GM12878 (cell line): ENCODE results near the gene KLRF2. TPM values are rescaled to one million over a fixed set of nuclear protein-coding genes. Genes with fewer than 3 reads are reported as not detected.

Experiments used
- ATAC-seq: fragments of 200-7000 bp; cut with Tn5 transposase; 3 replicates; pipeline ENCODE4 v1.9.1; 2020; ENCODE audit warnings: mild to moderate bottlenecking, moderate library complexity
- BruUV-seq: library from RNA; stranded (reverse); fragments of 400-500 nt; replicated peaks from 2 replicates; lab custom pipeline; 2021; lab: Mats Ljungman, UMichigan
- CTCF ChIA-PET: fragments of 300-600 bp; sonication (Branson Sonifier 250); formaldehyde crosslinking; extraction: SDS; loops from one replicate; lab custom pipeline; 2021; ENCODE audit warnings: inconsistent platforms; lab: Yijun Ruan, JAX
- POLR2A ChIA-PET: fragments of 350-600 bp; formaldehyde crosslinking; extraction: SDS; loops from one replicate; lab custom pipeline; 2021; ENCODE audit warnings: inconsistent platforms; lab: Charles Lee
- RAD21 ChIA-PET: fragments of 300-600 bp; sonication (Branson Sonifier 250); formaldehyde crosslinking; loops from one replicate; lab custom pipeline; 2023; ENCODE audit warnings: antibody characterized with exemption; ENCODE audit not compliant: unreplicated experiment; lab: Charles Lee
- SMC1A ChIA-PET: fragments of 300-600 bp; sonication (Branson Sonifier 250); formaldehyde crosslinking; loops from one replicate; lab custom pipeline; 2023; ENCODE audit not compliant: unreplicated experiment, uncharacterized antibody; lab: Charles Lee
- DNase-seq: peaks from one replicate; pipeline ENCODE4 v3.0.0-alpha.2; 2011; ENCODE audit warnings: low read depth, low spot score
- FAIRE-seq: peaks from 3 replicates; lab custom pipeline; 2011; peaks lifted over from hg19 to GRCh38; lab: Jason Lieb, UNC
- H2AFZ ChIP-seq: 2 replicates; pipeline ENCODE4 v1.6.0; 2011; ENCODE audit warnings: low read depth, low read length, control low read depth; ENCODE audit not compliant: control insufficient read depth
- H3K27ac ChIP-seq: 2 replicates; pipeline ENCODE4 v1.5.1; 2011; ENCODE audit warnings: control low read depth; ENCODE audit not compliant: control insufficient read depth, insufficient read depth
- H3K27me3 ChIP-seq, 2 experiments: replicated peaks in 1 of 2; 2 replicates each; pipeline versions ENCODE4 v1.6.0 to v1.6.1; 2011; ENCODE audit warnings: low read length in 1 of 2; ENCODE audit not compliant: control insufficient read depth in 2 of 2, insufficient read depth in 2 of 2
- H3K36me3 ChIP-seq, 2 experiments: 2 replicates each; pipeline ENCODE4 v1.5.1; 2011; ENCODE audit warnings: low read length in 1 of 2; ENCODE audit not compliant: control insufficient read depth in 2 of 2, insufficient read depth in 2 of 2
- H3K4me1 ChIP-seq: 2 replicates; pipeline ENCODE4 v1.6.1; 2011; ENCODE audit warnings: mild to moderate bottlenecking, low read length, moderate library complexity, mixed read lengths; ENCODE audit not compliant: control insufficient read depth, insufficient read depth
- H3K4me2 ChIP-seq: 2 replicates; pipeline ENCODE4 v1.6.0; 2011; ENCODE audit warnings: control low read depth; ENCODE audit not compliant: control insufficient read depth, insufficient read depth
- H3K4me3 ChIP-seq: fragments of 200-600 bp; sonication (generic); 2 replicates; pipeline ENCODE4 v1.5.1; 2016
- H3K79me2 ChIP-seq: 2 replicates; pipeline ENCODE4 v1.6.0; 2011; ENCODE audit warnings: low read length; ENCODE audit not compliant: control insufficient read depth, insufficient read depth
- H3K9ac ChIP-seq: 2 replicates; pipeline ENCODE4 v1.8.0; 2011; ENCODE audit warnings: low read length, control low read depth, mixed read lengths; ENCODE audit not compliant: control insufficient read depth, insufficient read depth
- H3K9me3 ChIP-seq: replicated peaks from 3 replicates; pipeline ENCODE4 v1.5.1; 2011; ENCODE audit warnings: mild to moderate bottlenecking, low read length; ENCODE audit not compliant: control insufficient read depth, insufficient read depth
- H4K20me1 ChIP-seq: 2 replicates; pipeline ENCODE4 v1.6.0; 2011; ENCODE audit not compliant: control insufficient read depth, insufficient read depth
- BHLHE40 ChIP-seq, 2 experiments: fragments of 450-650 bp in 1 of 2; IDR thresholded peaks; 2 replicates each; pipeline ENCODE4 v1.6.1; 2011 to 2017; ENCODE audit warnings: low read depth in 2 of 2, borderline replicate concordance in 1 of 2, improper control_type of control experiment in 1 of 2, low read length in 1 of 2, mild to moderate bottlenecking in 1 of 2
- HCFC1 ChIP-seq: fragments of 150-350 bp; IDR thresholded peaks from 2 replicates; pipeline ENCODE4 v1.6.1; 2014; ENCODE audit warnings: low read length
- RFX5 ChIP-seq: IDR thresholded peaks from 2 replicates; pipeline ENCODE4 v1.6.1; 2011; ENCODE audit warnings: low read depth, low read length, improper control_type of control experiment
- WGBS: methylation state at CpG from one replicate; pipeline ENCODE4 v1.1.6; 2016; ENCODE audit warnings: low lambda C conversion rate; ENCODE audit not compliant: insufficient replicate concordance, insufficient coverage; ENCODE audit errors: missing lambda C conversion rate; 5-methylcytosine and 5-hydroxymethylcytosine counted together
- in situ Hi-C: fragments of 300-500 bp; cut with MboI; formaldehyde crosslinking; loops from 9 replicates; pipeline ENCODE4 v1.14.3; 2018; ENCODE audit warnings: mixed read lengths
- intact Hi-C: fragments of 100-400 bp; cut with micrococcal nuclease; formaldehyde crosslinking; loops from one replicate; pipeline ENCODE4 v1.14.2; 2022; ENCODE audit not compliant: unreplicated experiment
- polyA plus RNA-seq, 11 experiments: library from polyadenylated mRNA; depleted of rRNA in 4 of 11; unstranded in 6 of 11; stranded (reverse) in 5 of 11; fragments of >200 nt; fragmentation: Nextera tagmentation in 4 of 11; fragmentation: Illumina TruSeq in 1 of 11; extraction: Ambion mirVana in 4 of 11; extraction: Trizol in 1 of 11; gene quantifications; 1 replicate in 1 of 11; 2 replicates in 10 of 11; pipeline versions ENCODE4 v1.2.1 to v1.2.3, GENCODE V29; 2011 to 2016; ENCODE audit warnings: inconsistent platforms in 2 of 11, missing spikeins in 2 of 11, low read depth in 1 of 11
- total RNA-seq, 4 experiments: library from RNA; depleted of rRNA in 3 of 4; stranded (reverse); fragments of >200 nt in 3 of 4; fragmentation: Illumina TruSeq in 1 of 4; extraction: Trizol in 1 of 4; gene quantifications; 2 replicates each; pipeline versions ENCODE4 v1.2.1 to v1.2.3, GENCODE V29; 2013 to 2021
- TF ChIP-seq, protein P1 (sequence below): IDR thresholded peaks from 2 replicates; pipeline ENCODE4 v1.6.1; 2012; ENCODE audit warnings: low read length, inconsistent platforms

Gene KLRF2
- total and polyA plus RNA-seq, 10 of the 15 experiments (the other 5 are each of a cell fraction or from before 2014, with no cell fraction given), result 0.15 to 2.1 (median 0.26) TPM; not detected in 6

DNA sequence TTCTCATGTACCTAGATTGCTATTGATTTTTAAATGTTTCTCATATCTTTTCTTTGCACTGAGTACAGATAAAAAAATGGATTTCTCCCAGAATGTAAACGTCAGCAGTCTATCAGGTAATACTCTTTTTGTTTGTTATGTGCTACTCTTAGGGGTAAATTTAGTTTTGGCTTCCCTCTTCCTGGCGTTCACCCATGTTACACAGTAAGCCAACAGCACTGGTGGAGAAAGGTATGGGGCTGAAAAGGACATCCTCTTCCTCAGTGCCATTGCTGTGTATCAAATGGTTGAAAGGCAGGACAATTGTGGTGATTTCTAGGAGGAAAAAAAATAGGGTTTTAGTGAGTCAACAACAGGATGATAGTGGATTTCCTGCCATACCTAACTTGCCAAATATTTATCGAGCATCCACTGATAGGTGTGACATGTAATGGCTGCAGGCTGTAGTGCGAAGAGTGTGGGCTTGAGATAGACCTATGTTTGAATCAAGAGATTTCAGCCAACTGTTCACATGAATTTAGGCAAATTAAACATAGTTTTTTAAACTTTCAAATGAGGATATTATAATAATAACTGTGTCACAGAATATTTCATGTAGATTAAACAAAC lies 7.5 kb downstream of the KLRF2 start:
- no peaks in the 10 kb centered on the region for H3K79me2 ChIP-seq
- no TSS peak for BruUV-seq
- no peak overlapping the region for H3K4me2 ChIP-seq
- no peak overlapping the region for H2AFZ ChIP-seq
- ChIA-PET CTCF (no interaction called here), POLR2A (no interaction called here), SMC1A (no interaction called here), RAD21 (no interaction called here)
- FAIRE-seq (no peak), DNase-seq (no peak), ATAC-seq (no peak)
- H3K4me1 ChIP-seq, result no peaks in the 10 kb centered on the region
- H3K27ac ChIP-seq, result no peak overlapping the region
- intact Hi-C loops (no loop called here), in situ Hi-C loops (no loop called here)
- H3K9me3 ChIP-seq, result no peaks in the 10 kb centered on the region
- no peaks in the 10 kb centered on the region for H4K20me1 ChIP-seq
- H3K36me3 ChIP-seq, result no peaks in the 10 kb centered on the region
- H3K27me3 ChIP-seq, result no peaks in the 10 kb centered on the region; a peak in 1 of 4 replicates
- WGBS, result 46% methylated on average over 4 of the region's 4 CpGs
- no peak overlapping the region for H3K9ac ChIP-seq
- no peak overlapping the region for H3K4me3 ChIP-seq
- TF ChIP-seq BHLHE40 (IDR thresholded peaks at IDR 0.05; ENCODE audit: borderline replicate concordance in 1 of 2, low read depth in 2 of 2, low read length in 1 of 2) (no peak), RFX5 (no peak), HCFC1 (no peak)
- TF ChIP-seq, protein P1, sequence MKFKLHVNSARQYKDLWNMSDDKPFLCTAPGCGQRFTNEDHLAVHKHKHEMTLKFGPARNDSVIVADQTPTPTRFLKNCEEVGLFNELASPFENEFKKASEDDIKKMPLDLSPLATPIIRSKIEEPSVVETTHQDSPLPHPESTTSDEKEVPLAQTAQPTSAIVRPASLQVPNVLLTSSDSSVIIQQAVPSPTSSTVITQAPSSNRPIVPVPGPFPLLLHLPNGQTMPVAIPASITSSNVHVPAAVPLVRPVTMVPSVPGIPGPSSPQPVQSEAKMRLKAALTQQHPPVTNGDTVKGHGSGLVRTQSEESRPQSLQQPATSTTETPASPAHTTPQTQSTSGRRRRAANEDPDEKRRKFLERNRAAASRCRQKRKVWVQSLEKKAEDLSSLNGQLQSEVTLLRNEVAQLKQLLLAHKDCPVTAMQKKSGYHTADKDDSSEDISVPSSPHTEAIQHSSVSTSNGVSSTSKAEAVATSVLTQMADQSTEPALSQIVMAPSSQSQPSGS, result no peak
